MM.1S (cell line): Measurements from ENCODE around the gene CCNF.
A peak's percentile ranks its signal among the peaks of the same experiment; 100 is the strongest.

ENCODE experiments used
- DNase-seq: peaks from one replicate; pipeline ENCODE4 v3.0.0-alpha.2; 2015
- H2AFZ ChIP-seq: fragments of 300-600 bp; sonication (generic); 2 replicates; pipeline ENCODE4 v1.6.0; 2016; ENCODE audit warnings: antibody characterized with exemption, low read length
- H3F3A ChIP-seq: fragments of 300-600 bp; sonication (generic); 2 replicates; pipeline ENCODE4 v1.6.1; 2016; ENCODE audit warnings: mild to moderate bottlenecking, antibody characterized with exemption, low read length, moderate library complexity, mixed read lengths; ENCODE audit not compliant: insufficient read depth
- H3K27ac ChIP-seq: fragments of 300-600 bp; sonication (generic); 2 replicates; pipeline ENCODE4 v1.5.1; 2016; ENCODE audit warnings: mild to moderate bottlenecking, low read length
- H3K27me3 ChIP-seq: fragments of 300-600 bp; sonication (generic); replicated peaks from 2 replicates; pipeline ENCODE4 v1.6.0; 2016; ENCODE audit warnings: low read length; ENCODE audit not compliant: insufficient read depth
- H3K36me3 ChIP-seq: fragments of 300-600 bp; sonication (generic); replicated peaks from 2 replicates; pipeline ENCODE4 v1.6.1; 2016; ENCODE audit warnings: mild to moderate bottlenecking, low read length, mixed read lengths; ENCODE audit not compliant: insufficient read depth
- H3K4me1 ChIP-seq: fragments of 300-600 bp; sonication (generic); 2 replicates; pipeline ENCODE4 v1.6.1; 2016; ENCODE audit warnings: low read length, mixed read lengths
- H3K4me2 ChIP-seq: fragments of 300-600 bp; sonication (generic); 2 replicates; pipeline ENCODE4 v1.6.0; 2016; ENCODE audit warnings: low read depth, low read length
- H3K4me3 ChIP-seq: fragments of 300-600 bp; sonication (generic); 2 replicates; pipeline ENCODE4 v1.5.1; 2016; ENCODE audit warnings: low read length, mixed read lengths
- H3K79me2 ChIP-seq: fragments of 300-600 bp; sonication (generic); 2 replicates; pipeline ENCODE4 v1.6.1; 2016; ENCODE audit warnings: mixed run types, low read length, mixed read lengths
- H3K9ac ChIP-seq: fragments of 300-600 bp; sonication (generic); 2 replicates; pipeline ENCODE4 v1.6.1; 2016; ENCODE audit warnings: low read length, mixed read lengths
- H3K9me2 ChIP-seq: fragments of 300-600 bp; sonication (generic); replicated peaks from 2 replicates; pipeline ENCODE4 v1.6.1; 2016; ENCODE audit warnings: mild to moderate bottlenecking, low read length, mixed read lengths; ENCODE audit not compliant: insufficient read depth
- H3K9me3 ChIP-seq: fragments of 300-600 bp; sonication (generic); replicated peaks from 2 replicates; pipeline ENCODE4 v1.6.1; 2016; ENCODE audit warnings: mild to moderate bottlenecking, low read length, mixed read lengths; ENCODE audit not compliant: insufficient read depth
- H4K20me1 ChIP-seq: fragments of 300-600 bp; sonication (generic); 2 replicates; pipeline ENCODE4 v1.6.1; 2016; ENCODE audit warnings: mild to moderate bottlenecking, low read length, moderate library complexity, mixed read lengths; ENCODE audit not compliant: insufficient read depth
- CTCF ChIP-seq: fragments of 300-600 bp; sonication (generic); IDR thresholded peaks from 2 replicates; pipeline ENCODE4 v1.5.1; 2016; ENCODE audit warnings: antibody characterized with exemption, low read length, mixed read lengths
- EZH2 ChIP-seq: fragments of 300-600 bp; sonication (generic); optimal IDR thresholded peaks from 2 replicates; pipeline ENCODE3; 2017; ENCODE audit warnings: low read depth, mild to moderate bottlenecking, antibody characterized with exemption, low read length, mixed read lengths
- EZH2phosphoT487 ChIP-seq: fragments of 300-600 bp; sonication (generic); IDR thresholded peaks from 2 replicates; pipeline ENCODE4 v1.6.1; 2018; ENCODE audit warnings: antibody characterized with exemption, low read length

Gene CCNF

GRCh38 chr16:2474877-2475412, 45.7 kb downstream of the CCNF start, which contains the start of gene TBC1D24:
TSS of gene TBC1D24 (plus strand) at chr16:2475127. CDS start at chr16:2496149, 21,022 bp downstream.
- Histone ChIP-seq H3F3A (peaks cover 6% of the 10 kb centered on the region; the same call in 1 of the 2 replicates), H3K27me3 (peaks cover 33% of the 10 kb centered on the region), H3K79me2 (peaks cover 23% of the 10 kb centered on the region), H3K9ac (peak within 1 kb of the TSS; percentile 85), H2AFZ (peak within 1 kb of the TSS; percentile 87), H3K9me3 (no peaks in the 10 kb centered on the region), H3K36me3 (no peaks in the 10 kb centered on the region), H3K27ac (no peak within 1 kb of the TSS), H3K9me2 (no peaks in the 10 kb centered on the region), H3K4me1 (no peaks in the 10 kb centered on the region), H4K20me1 (no peaks in the 10 kb centered on the region), H3K4me3 (peak within 1 kb of the TSS; percentile 92), H3K4me2 (peak within 1 kb of the TSS; percentile 100)
- peak; percentile 92 for DNase-seq
- TF ChIP-seq EZH2 (no peak), EZH2phosphoT487 (no peak), CTCF (no peak)

- Histone ChIP-seq H3K4me1 (no peaks in the 10 kb centered on the region), H3K9ac (peak overlapping the region; percentile 29; the same call in 1 of the 2 replicates), H3K27ac (no peak overlapping the region), H3K9me3 (no peaks in the 10 kb centered on the region), H4K20me1 (no peaks in the 10 kb centered on the region), H3K4me2 (peak overlapping the region; percentile 98), H3K4me3 (peak overlapping the region; percentile 67), H3K79me2 (peaks cover 23% of the 10 kb centered on the region), H3F3A (peaks cover 6% of the 10 kb centered on the region; the same call in 1 of the 2 replicates), H3K9me2 (no peaks in the 10 kb centered on the region), H3K36me3 (no peaks in the 10 kb centered on the region), H2AFZ (peak overlapping the region; percentile 58), H3K27me3 (peaks cover 26% of the 10 kb centered on the region)
- DNase-seq, result peak; percentile 32
- TF ChIP-seq CTCF (0 out of 2 replicates have a peak, but pooled peaks have one; percentile 4), EZH2phosphoT487 (no peak)
These were observed 46.4 kb downstream of the CCNF start for GRCh38 chr16:2475413-2476344.

GRCh38 chr16:2476345-2476720, 47.1 kb downstream of the CCNF start:
- Histone ChIP-seq H3K79me2 (peaks cover 23% of the 10 kb centered on the region), H3K27me3 (peaks cover 21% of the 10 kb centered on the region), H3K9me3 (no peaks in the 10 kb centered on the region), H3K4me3 (no peak overlapping the region), H2AFZ (no peak overlapping the region), H3K9me2 (no peaks in the 10 kb centered on the region), H3K27ac (no peak overlapping the region), H4K20me1 (no peaks in the 10 kb centered on the region), H3K9ac (no peak overlapping the region), H3F3A (peaks cover 6% of the 10 kb centered on the region; the same call in 1 of the 2 replicates), H3K4me1 (no peaks in the 10 kb centered on the region), H3K4me2 (0 out of 2 replicates have a peak overlapping the region, but pooled peaks have one; percentile 98), H3K36me3 (no peaks in the 10 kb centered on the region)
- no peak for TF ChIP-seq EZH2
- TF ChIP-seq EZH2phosphoT487, result no peak
- TF ChIP-seq CTCF, result no peak
- DNase-seq, result no peak
